Upper lobe of left lung (tissue), 4 donors: ENCODE data around the gene CCND3.

Experiments
- EP300 ChIP-seq, 4 donors: sonication (generic); formaldehyde crosslinking; IDR thresholded peaks; one replicate each; pipeline ENCODE4 v1.5.1; 2017; ENCODE audit warnings: antibody characterized with exemption in 4 of 4, control low read depth in 2 of 4
- POLR2AphosphoS5 ChIP-seq, 2 donors: sonication (generic); formaldehyde crosslinking; IDR thresholded peaks; one replicate each; pipeline ENCODE4 v1.5.1; 2017; ENCODE audit warnings: antibody characterized with exemption in 2 of 2
- TF ChIP-seq, protein P1 (sequence below), 6 experiments: fragments of 450-650 bp in 4 of 6; fragments of 200-600 bp in 2 of 6; sonication (generic) in 2 of 6; IDR thresholded peaks; one replicate each; pipeline ENCODE4 v1.5.1; 2016 to 2019; ENCODE audit warnings: antibody characterized with exemption in 6 of 6

DNA sequence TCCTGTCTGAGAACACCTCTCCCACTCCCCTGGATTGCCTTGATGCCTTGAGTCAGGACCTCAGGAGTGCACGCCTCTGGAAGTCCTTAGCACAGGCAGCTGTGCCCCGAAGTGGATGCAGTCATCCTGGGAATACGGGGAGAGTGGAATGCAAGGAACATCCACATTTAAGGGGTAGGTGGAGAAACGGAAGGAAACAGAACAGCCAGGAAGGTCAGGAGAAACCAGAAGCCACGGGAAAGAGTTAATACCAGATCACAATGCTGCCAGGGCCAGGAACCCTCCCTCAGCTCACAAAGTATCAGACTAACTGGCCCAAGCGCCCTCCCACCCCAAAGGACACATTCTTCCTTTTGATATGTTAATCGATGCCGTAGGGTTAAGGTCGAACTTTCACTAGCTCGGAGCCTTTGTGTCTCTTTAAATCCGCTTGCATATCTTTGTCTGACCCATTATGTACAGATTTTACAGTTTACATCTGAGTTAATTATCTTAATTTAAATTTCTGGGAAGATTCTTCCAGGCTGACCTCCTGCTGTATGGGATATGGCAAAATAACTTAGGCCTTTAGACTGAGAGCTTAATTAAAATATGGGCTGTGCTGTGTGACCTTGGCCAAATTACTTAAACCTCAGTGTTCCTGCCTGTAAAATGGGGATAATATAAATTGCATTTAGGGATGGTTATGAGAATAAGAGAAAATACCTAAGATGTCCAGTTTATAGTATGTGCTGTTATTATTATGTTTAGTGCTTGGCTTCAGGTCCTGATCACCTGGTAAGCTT, 24.0 kb upstream of the CCND3 start:
- TF ChIP-seq POLR2AphosphoS5 (IDR thresholded peaks at IDR 0.05) (no peak), EP300 (IDR thresholded peaks at IDR 0.05) (no peak)
- TF ChIP-seq, protein P1, sequence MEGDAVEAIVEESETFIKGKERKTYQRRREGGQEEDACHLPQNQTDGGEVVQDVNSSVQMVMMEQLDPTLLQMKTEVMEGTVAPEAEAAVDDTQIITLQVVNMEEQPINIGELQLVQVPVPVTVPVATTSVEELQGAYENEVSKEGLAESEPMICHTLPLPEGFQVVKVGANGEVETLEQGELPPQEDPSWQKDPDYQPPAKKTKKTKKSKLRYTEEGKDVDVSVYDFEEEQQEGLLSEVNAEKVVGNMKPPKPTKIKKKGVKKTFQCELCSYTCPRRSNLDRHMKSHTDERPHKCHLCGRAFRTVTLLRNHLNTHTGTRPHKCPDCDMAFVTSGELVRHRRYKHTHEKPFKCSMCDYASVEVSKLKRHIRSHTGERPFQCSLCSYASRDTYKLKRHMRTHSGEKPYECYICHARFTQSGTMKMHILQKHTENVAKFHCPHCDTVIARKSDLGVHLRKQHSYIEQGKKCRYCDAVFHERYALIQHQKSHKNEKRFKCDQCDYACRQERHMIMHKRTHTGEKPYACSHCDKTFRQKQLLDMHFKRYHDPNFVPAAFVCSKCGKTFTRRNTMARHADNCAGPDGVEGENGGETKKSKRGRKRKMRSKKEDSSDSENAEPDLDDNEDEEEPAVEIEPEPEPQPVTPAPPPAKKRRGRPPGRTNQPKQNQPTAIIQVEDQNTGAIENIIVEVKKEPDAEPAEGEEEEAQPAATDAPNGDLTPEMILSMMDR (IDR thresholded peaks at IDR 0.05) = no peak
